ENCODE data around the gene FZD7. TPM values are rescaled to one million over a fixed set of nuclear protein-coding genes. Genes with fewer than 3 reads are reported as not detected.

Gene FZD7
- total RNA-seq, 1 donor from 2014 or later: 91.0 TPM

DNA sequence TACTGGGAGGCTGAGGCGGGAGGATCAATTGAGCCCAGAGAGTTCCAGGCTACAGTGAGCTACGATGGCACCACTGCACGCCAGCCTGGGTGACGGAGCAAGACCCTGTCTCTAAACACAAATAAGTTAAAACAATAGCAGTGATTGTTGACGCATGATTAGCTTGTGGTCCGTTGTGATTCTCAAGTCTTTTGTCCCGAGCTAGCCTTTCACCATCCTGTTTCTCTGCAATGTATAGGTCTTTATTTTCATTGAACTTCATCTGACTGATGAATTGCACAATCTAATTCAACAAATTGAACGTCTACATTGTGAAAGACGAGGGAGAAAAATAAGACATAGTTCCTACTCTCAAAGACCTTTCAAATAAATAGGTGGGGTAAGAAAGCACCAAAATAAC is 8.8 kb upstream of the FZD7 start:
- Mint-ChIP-seq H3K9me3 (no peaks in the 10 kb centered on the region), H3K4me1 (peaks cover 49% of the 10 kb centered on the region), H3K27ac (ENCODE audit: unreplicated experiment) (no peak overlapping the region), H3K27me3 (ENCODE audit: low read depth) (no peaks in the 10 kb centered on the region), H3K36me3 (ENCODE audit: low read depth) (no peaks in the 10 kb centered on the region), H3K4me3 (no peak overlapping the region)
- TF ChIP-seq, protein P1, sequence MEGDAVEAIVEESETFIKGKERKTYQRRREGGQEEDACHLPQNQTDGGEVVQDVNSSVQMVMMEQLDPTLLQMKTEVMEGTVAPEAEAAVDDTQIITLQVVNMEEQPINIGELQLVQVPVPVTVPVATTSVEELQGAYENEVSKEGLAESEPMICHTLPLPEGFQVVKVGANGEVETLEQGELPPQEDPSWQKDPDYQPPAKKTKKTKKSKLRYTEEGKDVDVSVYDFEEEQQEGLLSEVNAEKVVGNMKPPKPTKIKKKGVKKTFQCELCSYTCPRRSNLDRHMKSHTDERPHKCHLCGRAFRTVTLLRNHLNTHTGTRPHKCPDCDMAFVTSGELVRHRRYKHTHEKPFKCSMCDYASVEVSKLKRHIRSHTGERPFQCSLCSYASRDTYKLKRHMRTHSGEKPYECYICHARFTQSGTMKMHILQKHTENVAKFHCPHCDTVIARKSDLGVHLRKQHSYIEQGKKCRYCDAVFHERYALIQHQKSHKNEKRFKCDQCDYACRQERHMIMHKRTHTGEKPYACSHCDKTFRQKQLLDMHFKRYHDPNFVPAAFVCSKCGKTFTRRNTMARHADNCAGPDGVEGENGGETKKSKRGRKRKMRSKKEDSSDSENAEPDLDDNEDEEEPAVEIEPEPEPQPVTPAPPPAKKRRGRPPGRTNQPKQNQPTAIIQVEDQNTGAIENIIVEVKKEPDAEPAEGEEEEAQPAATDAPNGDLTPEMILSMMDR (conservative IDR thresholded peaks at IDR 0.05): no peak
- no peak for DNase-seq (ENCODE audit: low read depth, low spot score)

DNA sequence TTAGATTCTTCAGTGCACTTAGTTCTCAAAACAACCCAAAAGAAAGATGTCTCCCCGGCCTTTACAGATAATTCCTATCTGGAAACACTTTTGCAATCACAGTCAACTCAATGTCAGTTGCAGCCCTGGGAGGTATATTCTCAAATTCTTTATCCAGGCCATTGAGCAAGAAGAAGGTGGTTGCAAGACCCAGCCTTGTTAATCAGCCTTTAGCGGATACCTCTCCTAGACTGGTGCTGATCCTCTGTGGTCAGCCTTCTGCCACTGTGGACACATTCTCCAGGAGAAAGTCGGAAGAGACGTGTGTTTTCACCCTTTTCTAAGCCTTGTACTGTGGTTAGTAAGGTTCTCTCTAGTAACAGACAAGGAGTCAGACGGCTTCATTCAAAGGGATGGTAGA is 7.8 kb upstream of the FZD7 start:
- no peak for DNase-seq (ENCODE audit: low read depth, low spot score)
- Mint-ChIP-seq H3K4me3 (no peak overlapping the region), H3K36me3 (ENCODE audit: low read depth) (no peaks in the 10 kb centered on the region), H3K27me3 (ENCODE audit: low read depth) (no peaks in the 10 kb centered on the region), H3K9me3 (no peaks in the 10 kb centered on the region), H3K4me1 (peaks cover 53% of the 10 kb centered on the region), H3K27ac (ENCODE audit: unreplicated experiment) (no peak overlapping the region)
- TF ChIP-seq, protein P1 (conservative IDR thresholded peaks at IDR 0.05): no peak

DNA sequence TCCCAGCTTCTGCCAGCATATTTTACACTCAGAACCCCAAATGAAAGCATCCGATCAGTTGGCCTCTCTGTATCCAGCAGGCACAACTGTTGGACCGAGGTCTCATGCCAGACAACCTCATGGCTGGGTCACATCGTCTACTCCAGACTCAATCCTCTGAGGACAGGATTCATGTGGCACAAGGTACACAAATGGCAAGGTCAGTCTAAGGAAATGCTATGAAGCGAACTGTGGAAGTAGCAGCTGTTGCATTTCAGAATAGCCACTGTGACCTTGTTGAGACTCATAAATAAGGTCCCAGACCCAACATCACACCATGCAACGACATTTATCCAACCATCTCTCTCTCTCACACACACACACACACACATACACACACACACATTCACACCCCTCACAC is 7.1 kb upstream of the FZD7 start:
- no peak for DNase-seq (ENCODE audit: low read depth, low spot score)
- Mint-ChIP-seq H3K4me3 (no peak overlapping the region), H3K4me1 (peaks cover 60% of the 10 kb centered on the region), H3K27me3 (ENCODE audit: low read depth) (no peaks in the 10 kb centered on the region), H3K9me3 (no peaks in the 10 kb centered on the region), H3K27ac (ENCODE audit: unreplicated experiment) (peak overlapping the region; percentile 40), H3K36me3 (ENCODE audit: low read depth) (no peaks in the 10 kb centered on the region)
- TF ChIP-seq, protein P1 (conservative IDR thresholded peaks at IDR 0.05): no peak

DNA sequence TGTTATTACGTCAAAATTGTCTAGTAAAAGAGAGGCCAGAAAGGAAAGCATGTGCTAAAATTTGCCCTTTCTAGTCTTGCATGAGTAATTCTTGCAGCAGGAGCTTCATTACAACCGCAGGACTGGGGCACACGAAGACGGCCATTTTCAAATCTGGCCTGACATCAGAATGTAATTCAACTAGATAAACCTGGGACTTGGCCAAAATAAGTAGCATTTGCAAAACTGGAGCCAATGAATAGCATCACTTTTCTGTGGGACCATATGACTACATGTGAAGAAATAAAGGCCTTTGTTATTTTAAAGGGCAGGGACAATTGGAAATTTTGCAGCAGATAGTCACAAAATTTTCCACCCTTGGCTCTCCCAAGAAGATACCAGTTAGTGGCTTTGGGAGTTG is 3.0 kb upstream of the FZD7 start:
- no peak overlapping the region for H3K27ac Mint-ChIP-seq (ENCODE audit: unreplicated experiment)
- peaks cover 4% of the 10 kb centered on the region for H3K27me3 Mint-ChIP-seq (ENCODE audit: low read depth)
- H3K9me3 Mint-ChIP-seq: no peaks in the 10 kb centered on the region
- peak overlapping the region; percentile 96 for H3K4me3 Mint-ChIP-seq
- no peak for DNase-seq (ENCODE audit: low read depth, low spot score)
- H3K4me1 Mint-ChIP-seq: peaks cover 41% of the 10 kb centered on the region
- no peaks in the 10 kb centered on the region for H3K36me3 Mint-ChIP-seq (ENCODE audit: low read depth)
- TF ChIP-seq, protein P1 (conservative IDR thresholded peaks at IDR 0.05): no peak

DNA sequence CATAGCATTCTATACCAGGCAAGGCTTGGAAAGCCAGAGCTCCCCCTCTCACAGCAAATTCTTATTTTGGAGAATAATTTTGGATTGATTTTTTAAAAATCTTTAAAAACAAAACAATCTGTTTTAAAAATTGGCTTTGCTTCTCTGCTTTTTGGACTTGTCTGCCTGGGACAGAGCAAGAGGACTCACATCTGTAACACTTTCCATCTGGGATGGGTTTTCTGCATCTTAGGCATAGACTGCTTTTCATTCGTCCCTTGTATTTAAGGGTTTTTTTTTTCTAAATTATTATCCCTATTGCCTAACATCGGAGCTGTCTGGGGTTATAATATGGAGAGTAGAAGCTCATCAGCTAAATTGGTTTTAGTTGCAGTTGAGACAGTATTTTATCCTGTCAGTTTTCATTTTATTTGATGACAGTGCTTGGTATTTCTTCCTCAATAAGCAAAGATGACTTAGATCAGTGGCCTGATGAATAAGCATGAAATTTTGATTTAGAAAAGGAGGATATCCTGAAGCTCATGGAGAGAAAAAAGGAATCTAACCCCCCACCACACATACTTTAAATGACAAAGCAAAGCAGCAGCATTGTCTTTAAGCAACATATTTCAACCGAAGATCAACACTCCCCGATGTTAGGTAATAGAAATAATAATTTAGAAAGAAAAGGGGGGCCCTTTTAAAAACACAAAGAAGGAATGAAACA is 2.3 kb upstream of the FZD7 start:
- H3K4me1 Mint-ChIP-seq: peaks cover 37% of the 10 kb centered on the region
- H3K4me3 Mint-ChIP-seq: peak overlapping the region; percentile 96
- no peak for DNase-seq (ENCODE audit: low read depth, low spot score)
- TF ChIP-seq, protein P1 (conservative IDR thresholded peaks at IDR 0.05): no peak
- no peaks in the 10 kb centered on the region for H3K36me3 Mint-ChIP-seq (ENCODE audit: low read depth)
- H3K27me3 Mint-ChIP-seq (ENCODE audit: low read depth): peaks cover 4% of the 10 kb centered on the region
- peak overlapping the region; percentile 100 for H3K27ac Mint-ChIP-seq (ENCODE audit: unreplicated experiment)
- H3K9me3 Mint-ChIP-seq: no peaks in the 10 kb centered on the region

Measured in neural crest cell (in vitro differentiated cells).